Mucosa of rectum (tissue), 2 donors: ENCODE results near the gene TSHZ3.

Experiments used
- H3K27ac ChIP-seq, 2 donors: one replicate each; pipeline ENCODE4 v1.7.0; 2013; ENCODE audit warnings: inconsistent platforms in 2 of 2, low read depth in 2 of 2, low read length in 2 of 2
- H3K27me3 ChIP-seq, 2 donors: one replicate each; pipeline ENCODE4 v1.7.0; 2013; ENCODE audit warnings: low read length in 2 of 2; ENCODE audit not compliant: control insufficient read depth in 2 of 2, insufficient read depth in 2 of 2
- H3K36me3 ChIP-seq, 2 donors: one replicate each; pipeline ENCODE4 v1.7.0; 2013; ENCODE audit warnings: low read length in 2 of 2; ENCODE audit not compliant: control insufficient read depth in 2 of 2, insufficient read depth in 2 of 2
- H3K4me1 ChIP-seq, 2 donors: one replicate each; pipeline ENCODE4 v1.7.0; 2013; ENCODE audit warnings: low read length in 2 of 2, mild to moderate bottlenecking in 1 of 2; ENCODE audit not compliant: control insufficient read depth in 2 of 2, insufficient read depth in 2 of 2
- H3K4me3 ChIP-seq, 2 donors: one replicate each; pipeline ENCODE4 v1.7.0; 2013; ENCODE audit warnings: low read length in 2 of 2
- H3K9ac ChIP-seq, 2 donors: one replicate each; pipeline ENCODE4 v1.7.0; 2013; ENCODE audit warnings: low read length in 2 of 2, low read depth in 1 of 2, mild to moderate bottlenecking in 1 of 2
- H3K9me3 ChIP-seq, 2 donors: one replicate each; pipeline ENCODE4 v1.7.0; 2013; ENCODE audit warnings: low read length in 2 of 2; ENCODE audit not compliant: control insufficient read depth in 2 of 2
- donor health status: healthy.
- donor health status: Normal muscosa, but diverticular disease.

The TSHZ3 gene

GRCh38 chr19:31349160-31349881, at the start of gene TSHZ3:
TSS of gene TSHZ3 (minus strand) at chr19:31349436. CDS start at chr19:31349219, 217 bp downstream.
- H3K4me3 ChIP-seq = peak within 1 kb of the TSS; percentile 66 to 70
- peaks cover 21 to 38% of the 10 kb centered on the region in 2 donors for H3K27me3 ChIP-seq
- H3K9ac ChIP-seq = peak within 1 kb of the TSS in 1 of 2 donors; percentile 48
- no peaks in the 10 kb centered on the region for H3K9me3 ChIP-seq
- peak within 1 kb of the TSS; percentile 67 to 76 for H3K27ac ChIP-seq
- H3K36me3 ChIP-seq = no peaks in the 10 kb centered on the region
- peaks cover 0 to 7% of the 10 kb centered on the region in 2 donors for H3K4me1 ChIP-seq

- no peaks in the 10 kb centered on the region for H3K27me3 ChIP-seq
- no peak overlapping the region for H3K4me3 ChIP-seq
- no peaks in the 10 kb centered on the region for H3K36me3 ChIP-seq
- H3K9ac ChIP-seq = no peak overlapping the region
- no peaks in the 10 kb centered on the region for H3K9me3 ChIP-seq
- H3K4me1 ChIP-seq = no peaks in the 10 kb centered on the region
- H3K27ac ChIP-seq = no peak overlapping the region
Observed at GRCh38 chr19:31397308-31397707, 48.1 kb upstream of the TSHZ3 start.

- no peaks in the 10 kb centered on the region for H3K27me3 ChIP-seq
- H3K36me3 ChIP-seq = no peaks in the 10 kb centered on the region
- no peaks in the 10 kb centered on the region for H3K9me3 ChIP-seq
- H3K9ac ChIP-seq = no peak overlapping the region
- H3K27ac ChIP-seq = no peak overlapping the region
- H3K4me3 ChIP-seq = no peak overlapping the region
- no peaks in the 10 kb centered on the region for H3K4me1 ChIP-seq
Observed at GRCh38 chr19:31392464-31392863, 43.2 kb upstream of the TSHZ3 start.

GRCh38 chr19:31391518-31391917, 42.3 kb upstream of the TSHZ3 start:
- H3K27me3 ChIP-seq = no peaks in the 10 kb centered on the region
- H3K36me3 ChIP-seq = no peaks in the 10 kb centered on the region
- no peaks in the 10 kb centered on the region for H3K9me3 ChIP-seq

GRCh38 chr19:31390711-31391110, 41.5 kb upstream of the TSHZ3 start:
- no peaks in the 10 kb centered on the region for H3K36me3 ChIP-seq
- no peaks in the 10 kb centered on the region for H3K4me1 ChIP-seq
- H3K9me3 ChIP-seq = no peaks in the 10 kb centered on the region
- no peaks in the 10 kb centered on the region for H3K27me3 ChIP-seq
- no peak overlapping the region for H3K27ac ChIP-seq
- no peak overlapping the region for H3K9ac ChIP-seq
- no peak overlapping the region for H3K4me3 ChIP-seq

More at GRCh38 chr19:31391518-31391917, 42.3 kb upstream of the TSHZ3 start:
- no peak overlapping the region for H3K27ac ChIP-seq
- H3K4me1 ChIP-seq = no peaks in the 10 kb centered on the region
- H3K9ac ChIP-seq = no peak overlapping the region
- H3K4me3 ChIP-seq = no peak overlapping the region

- H3K9ac ChIP-seq = no peak overlapping the region
- no peaks in the 10 kb centered on the region for H3K36me3 ChIP-seq
- H3K9me3 ChIP-seq = no peaks in the 10 kb centered on the region
- no peak overlapping the region for H3K4me3 ChIP-seq
- H3K4me1 ChIP-seq = no peaks in the 10 kb centered on the region
- H3K27me3 ChIP-seq = no peaks in the 10 kb centered on the region
- no peak overlapping the region for H3K27ac ChIP-seq
Observed at GRCh38 chr19:31389874-31390273, 40.6 kb upstream of the TSHZ3 start.

GRCh38 chr19:31387717-31388301, 38.6 kb upstream of the TSHZ3 start:
- Histone ChIP-seq H3K27ac (no peak overlapping the region), H3K4me1 (no peaks in the 10 kb centered on the region), H3K36me3 (no peaks in the 10 kb centered on the region), H3K4me3 (no peak overlapping the region), H3K9ac (no peak overlapping the region), H3K9me3 (no peaks in the 10 kb centered on the region), H3K27me3 (no peaks in the 10 kb centered on the region)

GRCh38 chr19:31386806-31387205, 37.6 kb upstream of the TSHZ3 start:
- Histone ChIP-seq H3K4me3 (no peak overlapping the region), H3K27me3 (no peaks in the 10 kb centered on the region), H3K9ac (no peak overlapping the region), H3K4me1 (no peaks in the 10 kb centered on the region), H3K27ac (no peak overlapping the region), H3K9me3 (no peaks in the 10 kb centered on the region), H3K36me3 (no peaks in the 10 kb centered on the region)

GRCh38 chr19:31385744-31386143, 36.5 kb upstream of the TSHZ3 start:
- no peaks in the 10 kb centered on the region for H3K9me3 ChIP-seq
- no peaks in the 10 kb centered on the region for H3K4me1 ChIP-seq
- no peaks in the 10 kb centered on the region for H3K27me3 ChIP-seq
- no peak overlapping the region for H3K4me3 ChIP-seq
- H3K9ac ChIP-seq = no peak overlapping the region
- no peak overlapping the region for H3K27ac ChIP-seq
- no peaks in the 10 kb centered on the region for H3K36me3 ChIP-seq

GRCh38 chr19:31383553-31383952, 34.3 kb upstream of the TSHZ3 start:
- no peaks in the 10 kb centered on the region for H3K27me3 ChIP-seq
- H3K27ac ChIP-seq = no peak overlapping the region
- no peaks in the 10 kb centered on the region for H3K4me1 ChIP-seq
- H3K36me3 ChIP-seq = no peaks in the 10 kb centered on the region
- H3K9ac ChIP-seq = no peak overlapping the region
- H3K4me3 ChIP-seq = no peak overlapping the region
- H3K9me3 ChIP-seq = no peaks in the 10 kb centered on the region
